Activated gamma-delta T cell treated with anti-CD3 and anti-CD28 coated beads, Interleukin-2, amount 50 U/mL, for 16 hours (primary cell): ENCODE data around the gene NCOR2.
"Not testable (repeated sequence)": the region's sequence is repeated elsewhere in the genome, so short reads cannot be mapped to it uniquely, and the experiment has no call there.

Source experiments
- DNase-seq: peaks from one replicate; pipeline ENCODE4 v3.0.0-alpha.2; 2020; ENCODE audit warnings: low read depth

NCOR2 gene

DNA sequence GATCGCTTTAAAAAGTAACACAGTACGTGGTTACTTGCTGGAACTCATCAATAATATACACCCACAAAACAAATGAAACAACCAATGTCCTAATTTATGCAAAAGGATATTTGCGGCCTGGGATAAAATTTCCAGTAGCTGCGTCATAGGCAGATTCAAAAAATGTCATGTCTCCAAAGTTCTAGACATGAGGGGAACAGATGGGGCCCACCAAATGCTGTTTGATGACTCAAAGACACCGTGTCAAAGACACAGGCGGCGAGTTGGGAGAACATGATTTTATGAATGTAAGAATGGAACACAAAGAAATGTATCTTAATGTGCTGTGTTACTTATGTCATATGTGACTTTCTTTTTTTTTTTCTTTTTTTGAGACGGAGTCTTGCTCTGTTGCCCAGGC, 34.3 kb upstream of the NCOR2 start:
- no peak for DNase-seq

- DNase-seq = no peak
These were observed 31.9 kb upstream of the NCOR2 start for GRCh38 chr12:124599074-124599999.

GRCh38 chr12:124597041-124597440, 29.6 kb upstream of the NCOR2 start:
- no peak for DNase-seq

GRCh38 chr12:124595444-124595843, 28.0 kb upstream of the NCOR2 start:
- no peak for DNase-seq

DNA sequence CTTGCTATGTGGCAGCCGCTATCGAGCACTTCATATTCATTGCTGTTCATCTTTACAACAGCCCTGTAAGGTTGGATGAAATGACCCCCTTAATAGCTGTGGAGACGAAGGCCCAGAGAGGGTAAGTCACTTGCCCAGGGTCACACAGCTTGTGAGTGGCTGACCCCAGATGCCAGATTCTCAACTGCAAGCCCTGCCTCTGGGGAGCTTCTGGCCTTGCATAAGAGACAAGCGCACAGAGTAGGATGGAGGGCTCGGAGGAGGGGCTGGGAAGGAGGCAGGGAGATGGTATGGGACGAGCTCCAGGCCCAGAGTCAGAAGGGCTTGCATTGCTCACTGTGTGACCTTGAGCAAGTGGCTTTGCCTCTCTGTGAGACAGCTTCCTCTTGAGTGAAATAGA, 27.4 kb upstream of the NCOR2 start:
- DNase-seq = no peak

DNA sequence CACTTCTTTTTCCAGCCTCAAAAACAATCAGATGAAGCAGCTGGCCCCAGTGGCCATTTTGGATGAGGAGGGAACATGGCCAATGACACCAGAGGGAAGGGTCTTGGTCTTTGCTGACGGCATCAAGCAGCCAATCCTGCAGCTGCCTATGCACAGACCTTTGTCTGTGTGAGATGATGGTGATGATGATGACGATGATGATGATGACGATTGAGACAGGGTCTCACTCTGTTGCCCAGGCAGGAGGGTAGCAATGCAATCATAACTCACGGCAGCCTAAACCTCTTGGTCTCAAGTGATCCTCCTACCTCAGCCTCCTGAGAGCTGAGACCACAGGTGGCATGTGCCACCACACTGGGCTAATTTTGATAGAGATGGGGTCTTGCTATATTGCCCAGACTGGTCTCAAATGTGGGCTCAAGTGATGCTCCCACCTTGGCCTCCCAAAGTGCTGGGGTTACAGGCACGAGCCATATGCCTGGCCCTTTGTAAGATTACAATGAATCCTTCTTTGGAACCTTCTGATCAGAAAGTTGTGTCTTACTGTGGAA, 26.5 kb upstream of the NCOR2 start:
- DNase-seq = no peak

GRCh38 chr12:124593176-124593575, 25.8 kb upstream of the NCOR2 start:
- no peak for DNase-seq

GRCh38 chr12:124592481-124593160, 25.2 kb upstream of the NCOR2 start:
- no peak for DNase-seq

- no peak for DNase-seq
These were observed 24.6 kb upstream of the NCOR2 start for GRCh38 chr12:124592050-124592449.

DNA sequence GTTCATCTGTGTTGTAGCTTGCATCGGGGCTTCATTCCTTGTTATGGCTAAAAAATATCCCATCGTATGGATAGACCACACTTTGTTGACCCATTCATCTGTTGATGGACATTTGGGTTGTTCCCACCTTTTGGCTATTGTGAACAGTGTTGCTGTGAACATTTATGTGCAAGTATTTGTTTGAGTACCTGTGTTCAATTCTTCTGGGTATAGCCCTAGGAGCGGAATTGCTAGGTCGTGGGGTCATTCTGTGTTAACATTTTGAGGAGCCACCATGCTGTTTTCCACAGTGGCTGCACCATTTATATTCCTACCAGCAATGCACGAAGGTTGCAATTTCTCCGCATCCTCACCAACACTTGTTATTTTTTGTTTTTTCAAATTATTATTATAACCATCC, 23.0 kb upstream of the NCOR2 start:
- DNase-seq = no peak

DNA sequence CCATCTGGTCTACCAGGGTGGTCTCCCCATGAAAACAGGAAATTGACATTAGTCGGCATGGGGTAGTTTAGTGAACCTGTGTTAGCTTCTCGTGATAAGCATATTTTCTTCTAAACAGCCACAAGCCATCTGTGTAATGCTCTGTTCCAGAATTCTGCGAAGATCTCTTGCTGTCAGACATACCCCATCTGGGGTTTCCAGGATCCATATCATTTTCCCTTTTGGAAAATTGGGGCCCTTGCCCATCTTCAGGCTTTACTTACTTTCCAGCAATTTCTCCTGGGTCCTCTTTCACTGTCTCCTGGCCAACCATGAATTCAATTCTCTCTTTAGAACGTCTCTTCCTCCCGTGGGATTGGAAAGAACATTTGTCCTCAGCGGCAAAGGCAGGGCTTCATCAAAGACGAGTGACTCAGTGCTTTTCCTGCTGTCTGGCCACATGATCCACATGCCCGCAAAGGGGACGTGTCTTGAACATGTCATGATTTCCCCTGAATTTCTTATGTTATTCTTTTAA, 21.4 kb upstream of the NCOR2 start:
- DNase-seq = no peak

GRCh38 chr12:124588018-124588634, 20.7 kb upstream of the NCOR2 start:
- no peak for DNase-seq

DNA sequence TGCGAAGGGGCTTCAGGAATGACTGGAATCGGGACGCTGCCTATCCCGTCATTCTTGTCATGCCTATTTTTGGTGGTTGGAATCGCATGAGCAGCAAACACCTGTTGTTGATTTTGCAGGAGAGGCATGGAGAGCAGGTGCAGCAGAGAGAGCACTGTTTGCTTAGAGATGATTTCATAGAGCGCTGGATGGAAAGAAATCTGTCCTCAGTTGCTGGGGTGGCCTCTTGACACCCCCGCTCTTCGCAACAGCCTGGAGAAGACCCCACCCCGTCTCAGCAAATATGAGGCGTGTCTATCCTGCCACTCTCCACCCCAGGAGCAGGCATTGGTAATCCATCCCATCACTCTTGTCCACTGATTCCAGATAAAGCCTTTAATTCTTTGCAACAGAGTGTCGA, 19.3 kb upstream of the NCOR2 start:
- DNase-seq = no peak

DNA sequence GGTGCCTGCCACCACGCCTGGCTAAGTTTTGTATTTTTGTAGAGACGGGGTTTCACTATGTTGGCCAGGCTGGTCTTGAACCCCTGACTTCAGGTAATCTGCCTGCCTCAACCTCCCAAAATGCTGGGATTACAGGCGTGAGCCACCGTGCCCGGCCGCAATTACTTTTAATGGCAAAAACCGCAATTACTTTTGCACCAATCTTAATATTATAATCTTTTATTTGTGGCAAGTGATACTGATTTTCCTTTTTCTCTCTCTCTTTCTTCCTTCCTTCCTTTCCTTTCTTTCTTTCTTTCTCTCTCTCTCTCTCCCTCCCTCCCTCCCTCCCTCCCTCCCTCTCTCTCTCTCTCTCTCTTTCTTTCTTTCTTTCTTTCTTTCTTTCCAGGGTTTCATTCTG, 17.1 kb upstream of the NCOR2 start:
- DNase-seq = not testable (repeated sequence)

DNA sequence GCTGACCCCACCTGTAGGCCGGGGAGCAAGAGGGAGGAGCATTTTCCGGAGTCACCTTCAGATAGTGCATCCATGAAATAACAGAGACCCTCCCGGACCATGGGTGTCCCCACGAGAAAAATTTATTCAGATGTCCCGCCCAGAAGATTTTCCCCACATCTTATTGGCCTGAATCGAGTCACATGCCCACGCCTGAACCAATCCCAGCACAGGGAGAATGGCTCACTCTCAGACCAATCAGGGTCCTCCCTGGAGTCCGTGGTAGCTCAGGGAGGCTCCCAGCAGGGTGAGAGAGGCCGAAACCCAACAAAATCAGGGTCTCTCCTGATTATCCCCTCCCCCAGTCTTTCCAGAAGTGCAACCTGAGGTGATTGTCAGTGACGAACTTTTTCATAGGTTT, 16.4 kb upstream of the NCOR2 start:
- DNase-seq = no peak

DNA sequence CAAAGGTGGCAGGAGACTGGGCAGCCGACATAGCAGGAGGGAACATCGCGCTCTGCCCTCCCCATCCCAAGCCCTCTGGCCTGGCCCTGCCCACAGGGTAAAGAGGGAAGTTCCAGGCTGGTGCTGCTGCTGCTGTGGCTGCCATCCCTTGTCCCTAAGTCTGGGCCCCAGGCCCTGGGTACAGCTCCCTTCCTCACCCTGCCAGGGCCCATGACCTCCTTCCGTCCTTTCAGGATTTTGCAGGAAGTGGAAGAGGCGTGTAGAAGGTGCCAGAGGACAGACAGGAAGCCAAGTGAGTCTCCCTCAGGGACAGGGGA, 14.7 kb upstream of the NCOR2 start:
- no peak for DNase-seq

DNA sequence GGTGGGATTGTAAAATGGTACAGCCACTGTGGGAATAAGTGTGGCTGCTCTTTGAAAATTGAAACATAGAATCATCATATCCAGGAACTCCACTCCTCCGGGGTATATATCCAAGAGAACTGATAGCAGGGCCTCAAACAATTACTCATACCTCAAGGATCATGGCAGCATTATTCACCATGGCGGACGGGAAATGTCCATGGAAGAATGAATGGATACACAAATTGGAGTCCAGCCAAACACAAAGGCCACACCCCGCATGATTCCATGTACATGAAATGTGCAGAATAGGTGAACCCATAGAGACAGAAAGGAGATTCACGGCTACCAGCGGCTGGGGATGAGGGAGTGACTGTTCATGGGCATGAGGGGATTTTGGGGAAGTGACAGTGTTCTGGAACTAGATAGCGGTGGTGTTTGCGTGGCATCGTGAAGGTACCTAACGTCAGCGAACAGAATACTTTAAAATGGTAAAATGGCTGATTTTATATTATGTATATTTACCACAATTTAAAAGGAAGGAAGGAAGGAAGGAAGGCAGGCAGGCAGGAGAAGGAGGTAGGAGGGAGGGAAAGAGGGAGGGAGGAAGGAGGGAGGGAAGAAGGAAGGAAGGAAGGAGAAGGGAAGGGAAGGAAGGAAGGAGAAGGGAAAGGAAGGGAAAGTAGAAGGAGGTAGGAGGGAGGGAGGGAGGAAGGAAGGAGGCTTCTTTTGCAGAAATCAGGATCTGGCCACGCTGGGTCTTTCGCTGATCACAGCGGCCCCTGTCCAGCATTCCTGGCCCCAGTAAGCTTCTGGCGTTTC, 14.1 kb upstream of the NCOR2 start:
- DNase-seq = no peak

GRCh38 chr12:124579921-124580517, 12.6 kb upstream of the NCOR2 start:
- no peak for DNase-seq

DNA sequence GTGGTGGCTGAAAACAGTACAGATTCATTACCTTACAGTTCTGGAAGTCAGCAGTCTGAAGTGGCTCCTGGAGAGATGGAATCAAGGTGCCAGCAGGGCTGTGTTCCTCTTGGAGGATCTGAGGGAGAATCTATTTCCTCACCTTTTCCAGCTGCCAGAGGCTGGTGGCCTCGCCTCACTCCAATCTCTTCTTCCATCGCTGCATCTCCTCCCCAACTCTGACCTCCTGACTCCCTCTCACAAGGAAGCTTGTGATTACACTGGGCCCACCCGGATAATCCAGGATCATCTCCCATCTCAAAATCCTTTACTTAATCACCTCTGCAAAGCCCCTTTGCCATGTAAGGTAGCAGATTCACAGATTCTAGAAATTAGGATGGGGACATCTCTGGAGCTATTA, 11.4 kb upstream of the NCOR2 start:
- DNase-seq = no peak

- no peak for DNase-seq
These were observed 11.0 kb upstream of the NCOR2 start for GRCh38 chr12:124578445-124578844.

- no peak for DNase-seq
These were observed 10.6 kb upstream of the NCOR2 start for GRCh38 chr12:124577986-124578385.
